HK-2 (cell line): ENCODE results near the gene LIPK.
"Not testable (repeated sequence)": the region's sequence is repeated elsewhere in the genome, so short reads cannot be mapped to it uniquely, and the experiment has no call there.

Source experiments
- DNase-seq: peaks from one replicate; pipeline ENCODE4 v3.0.0-alpha.2; 2018; ENCODE audit not compliant: unreplicated experiment

Gene LIPK

GRCh38 chr10:88721392-88721791, 15.3 kb downstream of the LIPK start:
- no peak for DNase-seq

GRCh38 chr10:88725798-88726197, 19.7 kb downstream of the LIPK start:
- no peak for DNase-seq

GRCh38 chr10:88728107-88728763, 22.2 kb downstream of the LIPK start:
- peak; percentile 10 for DNase-seq

GRCh38 chr10:88730864-88731263, 24.8 kb downstream of the LIPK start:
- no peak for DNase-seq

- DNase-seq: no peak
Measured at GRCh38 chr10:88731296-88731695, 25.2 kb downstream of the LIPK start.

GRCh38 chr10:88733215-88733614, 27.2 kb downstream of the LIPK start:
- no peak for DNase-seq

- DNase-seq: no peak
Measured at GRCh38 chr10:88735661-88736060, 29.6 kb downstream of the LIPK start.

GRCh38 chr10:88741921-88742320, 35.9 kb downstream of the LIPK start:
- DNase-seq: not testable (repeated sequence)

- DNase-seq: no peak
Measured at GRCh38 chr10:88742448-88742847, 36.4 kb downstream of the LIPK start.

GRCh38 chr10:88744002-88744401, 38.0 kb downstream of the LIPK start:
- no peak for DNase-seq

GRCh38 chr10:88745633-88746032, 39.6 kb downstream of the LIPK start:
- DNase-seq: no peak

GRCh38 chr10:88754287-88754686, 48.2 kb downstream of the LIPK start:
- no peak for DNase-seq

- DNase-seq: no peak
Measured at GRCh38 chr10:88755753-88756152, 49.7 kb downstream of the LIPK start.

- DNase-seq: no peak
Measured at GRCh38 chr10:88756660-88757059, 50.6 kb downstream of the LIPK start.

- DNase-seq: no peak
Measured at GRCh38 chr10:88759366-88760101, 53.5 kb downstream of the LIPK start, which contains the start of gene LIPN. TSS of gene LIPN (plus strand) at chr10:88760020. CDS start at chr10:88761406, 1,386 bp downstream.

- no peak for DNase-seq
Measured at GRCh38 chr10:88762906-88763305, 56.9 kb downstream of the LIPK start.

GRCh38 chr10:88763441-88763840, 57.4 kb downstream of the LIPK start:
- DNase-seq: no peak

- DNase-seq: no peak
Measured at GRCh38 chr10:88764110-88764509, 58.1 kb downstream of the LIPK start.

- DNase-seq: no peak
Measured at GRCh38 chr10:88765816-88766215, 59.8 kb downstream of the LIPK start.

- DNase-seq: no peak
Measured at GRCh38 chr10:88769384-88769783, 63.3 kb downstream of the LIPK start.

- no peak for DNase-seq
Measured at GRCh38 chr10:88781206-88781605, 75.2 kb downstream of the LIPK start.

- DNase-seq: no peak
Measured at GRCh38 chr10:88782222-88782621, 76.2 kb downstream of the LIPK start.

- no peak for DNase-seq
Measured at GRCh38 chr10:88783724-88784123, 77.7 kb downstream of the LIPK start.
